NCI-H187 (cell line): ENCODE measurements around the gene ANGPTL2.

Source experiments
- DNase-seq, 2 experiments: peaks; one replicate each; lab custom pipeline; 2025; lab: John Stamatoyannopoulos, UW

ANGPTL2 gene

GRCh38 chr9:127049581-127049980, 72.9 kb downstream of the ANGPTL2 start:
- DNase-seq = no peak

GRCh38 chr9:127049044-127049443, 73.4 kb downstream of the ANGPTL2 start:
- no peak for DNase-seq

- DNase-seq = no peak
These were observed 74.5 kb downstream of the ANGPTL2 start for GRCh38 chr9:127047971-127048370.

GRCh38 chr9:127045148-127045547, 77.3 kb downstream of the ANGPTL2 start:
- no peak for DNase-seq

- no peak for DNase-seq
These were observed 82.9 kb downstream of the ANGPTL2 start for GRCh38 chr9:127039492-127039891.

GRCh38 chr9:127038531-127038930, 83.9 kb downstream of the ANGPTL2 start:
- DNase-seq = no peak
